Mammary epithelial cell (primary cell): ENCODE measurements around the gene COMMD10.

Source experiments
- CTCF ChIP-seq, 2 donors: IDR thresholded peaks in 1 of 2; conservative IDR thresholded peaks in 1 of 2; 2 replicates each; pipeline ENCODE4 v1.5.1; 2011 to 2012; ENCODE audit warnings: inconsistent platforms in 2 of 2, low read length in 2 of 2, mild to moderate bottlenecking in 2 of 2, control low read depth in 1 of 2, low read depth in 1 of 2; ENCODE audit not compliant: insufficient read depth in 1 of 2; ENCODE audit errors: extremely low read depth in 1 of 2
- EZH2 ChIP-seq: IDR thresholded peaks from 2 replicates; pipeline ENCODE4 v1.6.1; 2012; ENCODE audit warnings: low read length, inconsistent platforms, borderline replicate concordance

GRCh38 chr5:116242343-116242742 is 157.5 kb downstream of the COMMD10 start:
- TF ChIP-seq CTCF (conservative IDR thresholded peaks at IDR 0.05 in 1 of 2, IDR thresholded peaks at IDR 0.05 in 1 of 2; ENCODE audit: extremely low read depth in 1 of 2, insufficient read depth in 1 of 2, low read depth in 1 of 2, low read length in 2 of 2) (no peak), EZH2 (no peak)
